Neural progenitor cell (in vitro differentiated cells): ENCODE data around the gene CPXM2.

Experiments
- EZH2 ChIP-seq: fragments of 200-600 bp; sonication (generic); IDR thresholded peaks from 2 replicates; pipeline ENCODE4 v1.6.1; 2017; ENCODE audit warnings: antibody characterized with exemption, mild to moderate bottlenecking, moderate library complexity
- EZH2phosphoT487 ChIP-seq: fragments of 200-600 bp; sonication (generic); IDR thresholded peaks from 2 replicates; pipeline ENCODE4 v1.6.1; 2017; ENCODE audit warnings: antibody characterized with exemption
- TF ChIP-seq, protein P1 (sequence below): fragments of 200-600 bp; sonication (generic); IDR thresholded peaks from 2 replicates; pipeline ENCODE4 v1.5.1; 2017; ENCODE audit warnings: antibody characterized with exemption, mild to moderate bottlenecking

DNA sequence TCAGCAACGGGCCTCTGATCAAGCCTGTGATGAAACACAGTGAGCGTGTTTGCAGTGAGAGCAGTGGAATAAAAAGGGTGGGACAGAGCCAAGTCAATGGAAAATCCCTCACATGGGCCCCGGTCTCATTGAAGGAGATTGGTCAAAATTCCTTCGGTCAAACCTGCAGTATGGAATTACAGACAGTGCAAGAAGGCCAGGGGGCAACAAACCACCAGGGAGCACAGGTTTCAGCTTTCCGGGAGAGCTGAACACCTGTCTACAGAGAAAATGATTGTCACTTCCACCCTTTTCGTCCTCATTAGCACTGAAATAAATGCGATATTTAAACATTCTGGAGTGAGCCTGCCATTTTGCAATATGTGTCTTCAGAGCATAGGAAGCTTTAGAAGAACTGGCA, 132.6 kb downstream of the CPXM2 start:
- TF ChIP-seq EZH2 (no peak), EZH2phosphoT487 (no peak)
- TF ChIP-seq, protein P1, sequence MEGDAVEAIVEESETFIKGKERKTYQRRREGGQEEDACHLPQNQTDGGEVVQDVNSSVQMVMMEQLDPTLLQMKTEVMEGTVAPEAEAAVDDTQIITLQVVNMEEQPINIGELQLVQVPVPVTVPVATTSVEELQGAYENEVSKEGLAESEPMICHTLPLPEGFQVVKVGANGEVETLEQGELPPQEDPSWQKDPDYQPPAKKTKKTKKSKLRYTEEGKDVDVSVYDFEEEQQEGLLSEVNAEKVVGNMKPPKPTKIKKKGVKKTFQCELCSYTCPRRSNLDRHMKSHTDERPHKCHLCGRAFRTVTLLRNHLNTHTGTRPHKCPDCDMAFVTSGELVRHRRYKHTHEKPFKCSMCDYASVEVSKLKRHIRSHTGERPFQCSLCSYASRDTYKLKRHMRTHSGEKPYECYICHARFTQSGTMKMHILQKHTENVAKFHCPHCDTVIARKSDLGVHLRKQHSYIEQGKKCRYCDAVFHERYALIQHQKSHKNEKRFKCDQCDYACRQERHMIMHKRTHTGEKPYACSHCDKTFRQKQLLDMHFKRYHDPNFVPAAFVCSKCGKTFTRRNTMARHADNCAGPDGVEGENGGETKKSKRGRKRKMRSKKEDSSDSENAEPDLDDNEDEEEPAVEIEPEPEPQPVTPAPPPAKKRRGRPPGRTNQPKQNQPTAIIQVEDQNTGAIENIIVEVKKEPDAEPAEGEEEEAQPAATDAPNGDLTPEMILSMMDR: no peak
